K562 (cell line): ENCODE measurements around the gene SPRYD3. TPM values are rescaled to one million over a fixed set of nuclear protein-coding genes. Genes with fewer than 3 reads are reported as not detected.

Experiments used
- ARHGAP35 ChIP-seq: fragments of 450-650 bp; IDR thresholded peaks from 2 replicates; pipeline ENCODE4 v1.6.1; 2018; ENCODE audit not compliant: partially characterized antibody
- ELF4 ChIP-seq: fragments of 450-650 bp; formaldehyde crosslinking; IDR thresholded peaks from 2 replicates; pipeline ENCODE4 v1.4.0; 2022; ENCODE audit warnings: missing genetic modification characterization
- GABPB2 ChIP-seq: fragments of 250-450 bp; sonication (Bioruptor Pico); conservative IDR thresholded peaks from 2 replicates; pipeline ENCODE4 v1.5.1; 2021; ENCODE audit warnings: mild to moderate bottlenecking
- HEY1 ChIP-seq: fragments of 250-450 bp; sonication (Bioruptor Pico); IDR thresholded peaks from 2 replicates; pipeline ENCODE4 v1.5.0; 2020; ENCODE audit warnings: mild to moderate bottlenecking, moderate library complexity, borderline replicate concordance
- KLF6 ChIP-seq: fragments of 250-450 bp; sonication (Bioruptor Pico); IDR thresholded peaks from 2 replicates; pipeline ENCODE4 v1.4.0; 2020; ENCODE audit warnings: mild to moderate bottlenecking, moderate library complexity, borderline replicate concordance
- LCOR ChIP-seq: sonication (generic); formaldehyde crosslinking; IDR thresholded peaks from 2 replicates; pipeline ENCODE4 v1.8.0; 2022; ENCODE audit warnings: mild to moderate bottlenecking, missing genetic modification reagents
- NR3C1 ChIP-seq: sonication (generic); formaldehyde crosslinking; IDR thresholded peaks from 2 replicates; pipeline ENCODE4 v1.8.1; 2022; ENCODE audit warnings: missing genetic modification reagents
- NRF1 ChIP-seq, 2 experiments: fragments of 450-650 bp; IDR thresholded peaks in 1 of 2; conservative IDR thresholded peaks in 1 of 2; 2 replicates each; pipeline ENCODE4 v1.6.1; 2014; ENCODE audit warnings: mild to moderate bottlenecking in 2 of 2
- RBFOX2 ChIP-seq: fragments of 200-400 bp; formaldehyde crosslinking; IDR thresholded peaks from 2 replicates; pipeline ENCODE4 v1.6.1; 2017; ENCODE audit warnings: low read depth, mild to moderate bottlenecking, low read length, moderate library complexity
- REST ChIP-seq, 2 experiments: fragments of 450-650 bp; formaldehyde crosslinking in 1 of 2; IDR thresholded peaks; 2 replicates each; pipeline versions ENCODE4 v1.4.0 to v1.6.1; 2014 to 2020; ENCODE audit warnings: mild to moderate bottlenecking in 2 of 2, borderline replicate concordance in 1 of 2, low read depth in 1 of 2
- ZBTB26 ChIP-seq: fragments of 450-650 bp; formaldehyde crosslinking; IDR thresholded peaks from 2 replicates; pipeline ENCODE4 v1.4.0; 2022; ENCODE audit warnings: missing genetic modification characterization
- ZNF121 ChIP-seq: sonication (generic); formaldehyde crosslinking; conservative IDR thresholded peaks from 2 replicates; pipeline ENCODE4 v1.8.0; 2022; ENCODE audit warnings: missing genetic modification reagents
- ZNF431 ChIP-seq: sonication (generic); formaldehyde crosslinking; IDR thresholded peaks from 2 replicates; pipeline ENCODE4 v1.8.0; 2022; ENCODE audit warnings: mild to moderate bottlenecking, missing genetic modification reagents
- ZNF589 ChIP-seq: fragments of 200-800 bp; sonication (Bioruptor generic); IDR thresholded peaks from 2 replicates; pipeline ENCODE4 v1.6.1; 2016; ENCODE audit warnings: low read depth, missing genetic modification characterization, missing compliant biosample characterization
- ZNF639 ChIP-seq, 2 experiments: fragments of 200-800 bp in 1 of 2; sonication (Bioruptor generic) in 1 of 2; sonication (generic) in 1 of 2; formaldehyde crosslinking in 1 of 2; IDR thresholded peaks in 1 of 2; conservative IDR thresholded peaks in 1 of 2; 2 replicates each; pipeline versions ENCODE4 v1.5.0 to v1.6.1; 2016 to 2020; ENCODE audit warnings: missing compliant biosample characterization in 1 of 2, missing genetic modification characterization in 1 of 2, missing genetic modification reagents in 1 of 2
- ZNF655 ChIP-seq: fragments of 250-450 bp; sonication (Bioruptor Pico); IDR thresholded peaks from 2 replicates; pipeline ENCODE4 v1.5.0; 2021
- polyA plus RNA-seq, 8 experiments: library from polyadenylated mRNA; depleted of rRNA in 4 of 8; stranded (reverse) in 5 of 8; unstranded in 3 of 8; fragments of >200 nt; fragmentation: Nextera tagmentation in 2 of 8; fragmentation: Illumina TruSeq in 1 of 8; extraction: Ambion mirVana in 2 of 8; extraction: Trizol in 1 of 8; gene quantifications; 2 replicates each; pipeline versions ENCODE4 v1.2.1 to v1.2.3, GENCODE V29; 2011 to 2014; ENCODE audit warnings: inconsistent platforms in 1 of 8, missing spikeins in 1 of 8
- total RNA-seq, 7 experiments: library from RNA; depleted of rRNA in 6 of 7; stranded (reverse); fragments of >200 nt in 6 of 7; fragmentation: Illumina TruSeq in 2 of 7; extraction: Trizol in 2 of 7; gene quantifications; 2 replicates each; pipeline versions ENCODE4 v1.2.1 to v1.2.3, GENCODE V29; 2011 to 2021; ENCODE audit warnings: low replicate concordance in 1 of 7

Gene SPRYD3
- total and polyA plus RNA-seq, 9 of the 15 experiments (the other 6 are each of a cell fraction or from before 2014, with no cell fraction given) = 1.5 to 13.6 (median 7.6) TPM

GRCh38 chr12:53046655-53047220, 32.5 kb downstream of the SPRYD3 start (continued):
- TF ChIP-seq GABPB2 (CRISPR knock-in tag) = no peak
- TF ChIP-seq NR3C1 = no peak
- no peak for TF ChIP-seq LCOR (CRISPR knock-in tag)
- TF ChIP-seq ELF4 (CRISPR knock-in tag) = peak; percentile 91
- no peak for TF ChIP-seq ZNF431
- no peak for TF ChIP-seq ZNF589
- TF ChIP-seq HEY1 (CRISPR knock-in tag) = no peak
- no peak for TF ChIP-seq ZNF655 (CRISPR knock-in tag)
- TF ChIP-seq REST (IDR thresholded peaks at IDR 0.05; ENCODE audit: borderline replicate concordance) = no peak
- TF ChIP-seq REST (CRISPR knock-in tag; IDR thresholded peaks at IDR 0.05; ENCODE audit: low read depth) = no peak; the same call in 1 of the 2 replicates
- TF ChIP-seq ZNF121 (CRISPR knock-in tag) = no peak
- no peak for TF ChIP-seq ZNF639 (CRISPR knock-in tag; conservative IDR thresholded peaks at IDR 0.05 in 1 of 2, IDR thresholded peaks at IDR 0.05 in 1 of 2)
- TF ChIP-seq ARHGAP35 = no peak
- peak; percentile 85 for TF ChIP-seq ZBTB26 (CRISPR knock-in tag)
- TF ChIP-seq RBFOX2 = peak; percentile 80
- TF ChIP-seq NRF1 (conservative IDR thresholded peaks at IDR 0.05 in 1 of 2, IDR thresholded peaks at IDR 0.05 in 1 of 2) = peak; percentile 71 to 75
- no peak for TF ChIP-seq KLF6
